Measurements from ENCODE around the gene P2RY6. TPM values are rescaled to one million over a fixed set of nuclear protein-coding genes. Genes with fewer than 3 reads are reported as not detected.

Gene P2RY6
- total RNA-seq, 4 donors from 2014 or later: 0.76 to 1.0 TPM; not detected in 2

GRCh38 chr11:73346186-73346935 is 74.2 kb downstream of the P2RY6 start:
- Histone ChIP-seq H3K9me3 (no peaks in the 10 kb centered on the region), H3K27me3 (no peaks in the 10 kb centered on the region), H3K4me3 (no peak overlapping the region), H3K27ac (no peak overlapping the region), H3K36me3 (no peaks in the 10 kb centered on the region), H3K4me1 (peaks cover 6 to 19% of the 10 kb centered on the region in 2 donors)
- intact Hi-C loops (cut with DNase I; ENCODE audit: low total_unique reads): loop anchor here (5.0 kb wide), 1 partner anchor 46 kb away; no protein-coding TSS in a partner anchor
- no peak for DNase-seq
- TF ChIP-seq, protein P1, sequence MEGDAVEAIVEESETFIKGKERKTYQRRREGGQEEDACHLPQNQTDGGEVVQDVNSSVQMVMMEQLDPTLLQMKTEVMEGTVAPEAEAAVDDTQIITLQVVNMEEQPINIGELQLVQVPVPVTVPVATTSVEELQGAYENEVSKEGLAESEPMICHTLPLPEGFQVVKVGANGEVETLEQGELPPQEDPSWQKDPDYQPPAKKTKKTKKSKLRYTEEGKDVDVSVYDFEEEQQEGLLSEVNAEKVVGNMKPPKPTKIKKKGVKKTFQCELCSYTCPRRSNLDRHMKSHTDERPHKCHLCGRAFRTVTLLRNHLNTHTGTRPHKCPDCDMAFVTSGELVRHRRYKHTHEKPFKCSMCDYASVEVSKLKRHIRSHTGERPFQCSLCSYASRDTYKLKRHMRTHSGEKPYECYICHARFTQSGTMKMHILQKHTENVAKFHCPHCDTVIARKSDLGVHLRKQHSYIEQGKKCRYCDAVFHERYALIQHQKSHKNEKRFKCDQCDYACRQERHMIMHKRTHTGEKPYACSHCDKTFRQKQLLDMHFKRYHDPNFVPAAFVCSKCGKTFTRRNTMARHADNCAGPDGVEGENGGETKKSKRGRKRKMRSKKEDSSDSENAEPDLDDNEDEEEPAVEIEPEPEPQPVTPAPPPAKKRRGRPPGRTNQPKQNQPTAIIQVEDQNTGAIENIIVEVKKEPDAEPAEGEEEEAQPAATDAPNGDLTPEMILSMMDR (IDR thresholded peaks at IDR 0.05): no peak
- no peak for TF ChIP-seq POLR2A (IDR thresholded peaks at IDR 0.05)

DNA sequence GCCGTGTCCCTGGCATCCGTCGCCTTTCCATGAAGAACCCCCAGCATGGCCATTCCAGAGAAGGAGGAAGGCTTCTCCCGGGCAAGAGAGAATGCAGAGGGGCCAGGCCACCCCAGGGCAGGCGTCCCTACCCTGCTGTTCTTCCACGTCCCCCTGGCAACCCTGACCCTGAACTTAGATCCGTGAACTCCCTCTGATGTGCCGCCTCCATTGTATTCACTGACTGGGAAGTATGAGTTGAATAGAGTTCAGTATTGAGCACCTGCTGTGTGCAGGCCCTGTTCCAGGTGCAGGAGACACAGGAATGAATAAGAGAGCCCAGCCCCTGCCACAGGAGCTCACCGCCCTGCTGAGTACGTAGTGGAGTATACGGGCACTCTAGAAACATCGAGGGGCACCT is 74.9 kb downstream of the P2RY6 start:
- Histone ChIP-seq H3K4me1 (peaks cover 6 to 19% of the 10 kb centered on the region in 2 donors), H3K36me3 (no peaks in the 10 kb centered on the region), H3K9me3 (no peaks in the 10 kb centered on the region), H3K27me3 (no peaks in the 10 kb centered on the region), H3K27ac (no peak overlapping the region), H3K4me3 (no peak overlapping the region)
- intact Hi-C loops (cut with DNase I; ENCODE audit: low total_unique reads): loop anchor here (5.0 kb wide), 1 partner anchor 45 kb away; no protein-coding TSS in a partner anchor
- DNase-seq: no peak
- TF ChIP-seq, protein P1 (IDR thresholded peaks at IDR 0.05): no peak
- no peak for TF ChIP-seq POLR2A (IDR thresholded peaks at IDR 0.05)

Other genes with a start within 250 kb of the P2RY6 start
- 10 to 100 TPM; 13.6 to 73.9 (median 27.7) TPM for gene FCHSD2, start 130.0 kb upstream of the P2RY6 start, total RNA-seq
- gene P2RY2, start 54.1 kb upstream of the P2RY6 start, total RNA-seq: 1 to 10 TPM in 2 of 4 donors, under 1 TPM in 1, not detected in 1; 0.98 to 3.1 (median 2.8) TPM
- gene ARHGEF17, start 35.9 kb downstream of the P2RY6 start, total RNA-seq: 100 to 1,000 TPM in 1 of 4 donors, 10 to 100 TPM in 3; 17.9 to 174 (median 58.6) TPM
- gene RELT, start 104.1 kb downstream of the P2RY6 start, total RNA-seq: 1 to 10 TPM in 2 of 4 donors, under 1 TPM in 1, not detected in 1; 0.29 to 5.8 (median 3.3) TPM